Adrenal gland (tissue), 12 donors: ENCODE results near the gene L3MBTL3. TPM values are rescaled to one million over a fixed set of nuclear protein-coding genes. Genes with fewer than 3 reads are reported as not detected.

Experiments
- DNase-seq, 7 donors: peaks; one replicate each; pipeline ENCODE4 v3.0.0-alpha.2; 2019 to 2020
- H3K27ac ChIP-seq, 5 donors: fragments of 200-600 bp; sonication (generic) in 4 of 5; 1 replicate in 3 of 5; 2 replicates in 2 of 5; pipeline versions ENCODE4 v1.5.1 to v1.8.0; 2016 to 2020; ENCODE audit warnings: mild to moderate bottlenecking in 1 of 5
- H3K27me3 ChIP-seq: fragments of 200-600 bp; 2 replicates; pipeline ENCODE4 v1.8.0; 2021
- H3K36me3 ChIP-seq, 2 donors: fragments of 200-600 bp; replicated peaks in 1 of 2; 1 replicate in 1 of 2; 2 replicates in 1 of 2; pipeline versions ENCODE4 v1.5.1 to v1.8.0; 2018 to 2022
- H3K4me1 ChIP-seq, 2 donors: fragments of 200-600 bp; replicated peaks in 1 of 2; 1 replicate in 1 of 2; 2 replicates in 1 of 2; pipeline versions ENCODE4 v1.5.1 to v1.8.0; 2018 to 2021
- H3K4me3 ChIP-seq, 4 donors: fragments of 200-600 bp; sonication (generic) in 3 of 4; one replicate each; pipeline ENCODE4 v1.5.1; 2016 to 2018
- H3K9me3 ChIP-seq, 3 donors: fragments of 200-600 bp; sonication (generic) in 1 of 3; replicated peaks in 1 of 3; 1 replicate in 2 of 3; 2 replicates in 1 of 3; pipeline versions ENCODE4 v1.5.1 to v1.8.0; 2016 to 2021
- POLR2A ChIP-seq, 2 donors: fragments of 450-650 bp; IDR thresholded peaks; one replicate each; pipeline ENCODE4 v1.6.1; 2017; ENCODE audit warnings: antibody characterized with exemption in 2 of 2, mild to moderate bottlenecking in 2 of 2, moderate library complexity in 1 of 2
- WGBS, 4 donors: extraction: QIAGEN DNeasy Blood & Tissue Kit in 2 of 4; methylation state at CpG; one replicate each; pipeline versions ENCODE4 v1.1.5 to v1.1.7; 2013 to 2017; 5-methylcytosine and 5-hydroxymethylcytosine counted together
- intact Hi-C, 2 donors: fragments of 100-400 bp; cut with DNase I; formaldehyde crosslinking; loops; one replicate each; pipeline versions ENCODE4 v1.14.1 to v1.15.0; 2022 to 2023
- polyA plus RNA-seq, 3 donors: library from polyadenylated mRNA; stranded (reverse); fragments of 200-250 nt in 2 of 3; fragments of 350-450 nt in 1 of 3; fragmentation: Illumina TruSeq in 1 of 3; extraction: RNeasy Lipid Tissue Mini Kit (QIAGEN cat#74804) in 1 of 3; gene quantifications; one replicate each; pipeline ENCODE4 v1.2.3, GENCODE V29; 2013 to 2014
- total RNA-seq, 9 donors: library from RNA; depleted of rRNA in 4 of 9; stranded (reverse); fragments of >200 nt in 4 of 9; fragments of 120-200 nt in 1 of 9; fragmentation: NEBNext Ultra II Directional in 1 of 9; extraction: Animal tissue kit (Norgen Biotek cat#: 25700) in 1 of 9; gene quantifications; one replicate each; pipeline versions ENCODE4 v1.1.0 to v1.2.4, GENCODE V29; 2013 to 2023
- TF ChIP-seq, protein P1 (sequence below), 6 experiments: fragments of 450-650 bp in 4 of 6; fragments of 200-600 bp in 2 of 6; sonication (generic) in 1 of 6; IDR thresholded peaks; 1 replicate in 5 of 6; 2 replicates in 1 of 6; pipeline versions ENCODE4 v1.5.1 to v1.8.0; 2016 to 2021; ENCODE audit warnings: antibody characterized with exemption in 6 of 6, mild to moderate bottlenecking in 2 of 6, moderate library complexity in 1 of 6
- donor health status: healthy with polysubstance abuse.
- donor health status: Bipolar disorder and iron deficiency.
- donor health status: DM: yes; HTN: yes; CAD: no.
- donor health status: DM: no; HTN: no; CAD: no.
- donor health status: DM: no; HTN: no; CAD: no.
- donor health status: DM: yes; HTN: yes; CAD: no.

Gene L3MBTL3
- total and polyA plus RNA-seq, 12 donors: 7.2 to 32.5 (median 17.3) TPM

DNA sequence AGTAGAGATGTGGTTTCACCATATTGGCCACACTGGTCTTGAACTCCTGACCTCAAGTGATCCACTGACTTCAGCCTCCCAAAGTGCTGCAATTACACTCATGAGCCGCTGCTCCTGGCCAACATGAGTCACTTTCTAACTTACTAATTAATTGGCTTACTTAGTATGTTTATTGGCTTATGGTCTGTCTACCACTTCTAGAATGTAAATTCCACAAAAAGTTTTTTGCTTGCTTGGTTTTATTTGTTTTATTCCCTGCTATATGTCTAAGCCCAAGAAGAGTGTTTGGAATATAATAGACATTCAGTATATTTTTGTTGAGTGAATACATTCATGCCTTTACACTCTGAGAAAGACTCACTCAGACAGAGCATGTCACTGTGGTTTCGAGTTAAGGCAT, 118.4 kb downstream of the L3MBTL3 start:
- Histone ChIP-seq H3K4me3 (no peak overlapping the region), H3K9me3 (no peaks in the 10 kb centered on the region), H3K36me3 (no peaks in the 10 kb centered on the region), H3K27me3 (no peaks in the 10 kb centered on the region), H3K27ac (no peak overlapping the region), H3K4me1 (peaks cover 0 to 17% of the 10 kb centered on the region in 2 donors)
- intact Hi-C loops: no loop called here
- DNase-seq: no peak
- TF ChIP-seq, protein P1, sequence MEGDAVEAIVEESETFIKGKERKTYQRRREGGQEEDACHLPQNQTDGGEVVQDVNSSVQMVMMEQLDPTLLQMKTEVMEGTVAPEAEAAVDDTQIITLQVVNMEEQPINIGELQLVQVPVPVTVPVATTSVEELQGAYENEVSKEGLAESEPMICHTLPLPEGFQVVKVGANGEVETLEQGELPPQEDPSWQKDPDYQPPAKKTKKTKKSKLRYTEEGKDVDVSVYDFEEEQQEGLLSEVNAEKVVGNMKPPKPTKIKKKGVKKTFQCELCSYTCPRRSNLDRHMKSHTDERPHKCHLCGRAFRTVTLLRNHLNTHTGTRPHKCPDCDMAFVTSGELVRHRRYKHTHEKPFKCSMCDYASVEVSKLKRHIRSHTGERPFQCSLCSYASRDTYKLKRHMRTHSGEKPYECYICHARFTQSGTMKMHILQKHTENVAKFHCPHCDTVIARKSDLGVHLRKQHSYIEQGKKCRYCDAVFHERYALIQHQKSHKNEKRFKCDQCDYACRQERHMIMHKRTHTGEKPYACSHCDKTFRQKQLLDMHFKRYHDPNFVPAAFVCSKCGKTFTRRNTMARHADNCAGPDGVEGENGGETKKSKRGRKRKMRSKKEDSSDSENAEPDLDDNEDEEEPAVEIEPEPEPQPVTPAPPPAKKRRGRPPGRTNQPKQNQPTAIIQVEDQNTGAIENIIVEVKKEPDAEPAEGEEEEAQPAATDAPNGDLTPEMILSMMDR (IDR thresholded peaks at IDR 0.05): no peak
- no peak for TF ChIP-seq POLR2A (IDR thresholded peaks at IDR 0.05)
- 91 to 99% (median 94%) methylated on average over 2 of the region's 2 CpGs for WGBS, 4 donors

DNA sequence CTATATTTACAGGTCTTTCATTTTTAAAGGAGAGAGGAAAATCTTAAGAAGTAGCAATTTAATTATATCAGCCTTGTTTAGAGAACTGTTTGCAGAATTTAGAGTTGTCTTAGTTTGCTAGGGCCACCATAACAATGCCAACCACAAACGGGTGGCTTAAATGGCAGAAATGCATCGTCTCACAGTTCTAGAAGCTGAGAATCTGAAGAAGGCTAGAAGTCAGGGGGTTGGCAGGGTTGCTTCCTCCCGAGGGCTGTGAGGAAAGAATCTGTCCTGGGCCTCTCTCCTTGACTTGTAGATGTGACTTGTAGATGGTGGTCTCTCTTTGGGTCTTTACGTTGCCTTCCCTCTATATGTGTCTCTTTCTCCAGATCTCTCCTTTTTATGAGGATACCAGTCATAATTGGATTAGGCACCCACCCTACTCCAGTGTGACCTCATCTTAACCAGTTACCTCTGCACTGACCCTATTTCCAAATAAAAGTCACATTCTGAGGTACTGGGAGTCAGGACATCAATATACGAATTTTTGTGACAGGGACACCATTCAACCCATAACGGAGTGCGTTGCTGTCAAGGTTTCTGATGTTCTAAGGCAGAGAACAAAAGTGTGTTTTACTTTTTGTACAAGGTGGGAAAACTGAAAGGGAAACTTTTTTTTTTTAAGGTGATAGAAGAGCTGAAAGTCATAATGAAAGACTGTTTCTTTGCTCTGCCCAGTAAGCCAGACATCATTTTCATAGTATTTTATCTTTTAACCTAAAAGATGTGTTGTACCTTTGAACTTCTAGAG, 119.9 kb downstream of the L3MBTL3 start:
- DNase-seq: no peak
- 78 to 89% (median 85%) methylated on average over 7 of the region's 7 CpGs for WGBS, 4 donors
- Histone ChIP-seq H3K27me3 (no peaks in the 10 kb centered on the region), H3K4me3 (no peak overlapping the region), H3K4me1 (peaks cover 0 to 17% of the 10 kb centered on the region in 2 donors), H3K9me3 (no peaks in the 10 kb centered on the region), H3K36me3 (no peaks in the 10 kb centered on the region), H3K27ac (no peak overlapping the region)
- TF ChIP-seq, protein P1 (IDR thresholded peaks at IDR 0.05): no peak
- TF ChIP-seq POLR2A (IDR thresholded peaks at IDR 0.05): no peak
- intact Hi-C loops: no loop called here

DNA sequence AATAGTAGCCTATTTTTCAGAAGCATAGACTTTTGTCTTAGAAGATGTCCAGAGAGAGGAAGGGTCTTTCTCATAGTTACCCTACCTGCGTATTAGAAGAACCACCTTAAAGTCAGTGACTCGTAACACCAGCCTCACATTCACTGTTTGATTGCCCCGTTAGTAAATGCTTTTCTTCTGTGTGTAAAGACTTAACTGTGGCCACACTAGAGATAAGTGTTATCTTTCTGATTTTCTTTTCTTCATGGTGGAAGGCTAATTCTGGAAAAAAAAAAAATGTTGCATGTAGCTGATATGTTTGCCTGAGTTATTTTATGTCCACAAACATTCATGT, 120.5 kb downstream of the L3MBTL3 start:
- H3K9me3 ChIP-seq: no peaks in the 10 kb centered on the region
- H3K36me3 ChIP-seq: no peaks in the 10 kb centered on the region
- no peak for DNase-seq
- intact Hi-C loops: no loop called here
- no peak overlapping the region for H3K4me3 ChIP-seq
- no peaks in the 10 kb centered on the region for H3K27me3 ChIP-seq
- TF ChIP-seq, protein P1 (IDR thresholded peaks at IDR 0.05): no peak
- no peak for TF ChIP-seq POLR2A (IDR thresholded peaks at IDR 0.05)
- peak overlapping the region in 1 of 5 donors; percentile 2 for H3K27ac ChIP-seq
- WGBS, 4 donors: 84 to 94% (median 88%) methylated on average over 3 of the region's 3 CpGs
- H3K4me1 ChIP-seq: peaks cover 0 to 17% of the 10 kb centered on the region in 2 donors

DNA sequence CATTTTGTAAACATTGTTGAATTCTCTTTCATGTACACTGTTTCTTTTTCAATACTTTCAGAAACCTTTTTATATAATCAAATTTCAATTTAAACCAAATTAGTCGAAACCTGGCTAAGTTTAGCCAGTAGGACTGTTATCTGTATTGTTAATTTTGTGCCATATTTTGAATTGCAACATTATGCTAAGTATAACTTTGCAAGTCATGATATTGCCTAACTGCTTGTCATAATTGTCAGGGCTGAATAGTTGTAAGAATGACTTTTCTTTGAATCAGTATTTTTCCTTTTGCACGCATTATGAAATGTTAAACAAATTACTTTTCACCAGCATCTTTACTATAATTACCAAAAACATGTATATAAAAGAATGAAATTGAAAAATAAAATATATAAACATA, 121.7 kb downstream of the L3MBTL3 start:
- no peaks in the 10 kb centered on the region for H3K27me3 ChIP-seq
- TF ChIP-seq, protein P1 (IDR thresholded peaks at IDR 0.05): no peak
- TF ChIP-seq POLR2A (IDR thresholded peaks at IDR 0.05): no peak
- no peak for DNase-seq
- H3K4me1 ChIP-seq: peaks cover 0 to 17% of the 10 kb centered on the region in 2 donors
- 51 to 71% (median 63%) methylated on average over 2 of the region's 2 CpGs for WGBS, 4 donors
- H3K27ac ChIP-seq: peak overlapping the region in 2 of 5 donors; percentile 6 to 13
- intact Hi-C loops: no loop called here
- no peaks in the 10 kb centered on the region for H3K36me3 ChIP-seq
- no peak overlapping the region for H3K4me3 ChIP-seq
- H3K9me3 ChIP-seq: no peaks in the 10 kb centered on the region
